Duodenal mucosa (tissue), 2 donors: Measurements from ENCODE around the gene TBKBP1.
A peak's percentile ranks its signal among the peaks of the same experiment; 100 is the strongest.

ENCODE experiments used
- H3K27ac ChIP-seq: one replicate; pipeline ENCODE4 v1.7.0; 2013; ENCODE audit warnings: low read depth, low read length
- H3K27me3 ChIP-seq, 2 donors: one replicate each; pipeline ENCODE4 v1.7.0; 2013; ENCODE audit warnings: low read length in 2 of 2, control low read depth in 1 of 2; ENCODE audit not compliant: insufficient read depth in 2 of 2, control insufficient read depth in 1 of 2
- H3K36me3 ChIP-seq, 2 donors: one replicate each; pipeline ENCODE4 v1.7.0; 2013; ENCODE audit warnings: low read length in 2 of 2, control low read depth in 1 of 2; ENCODE audit not compliant: insufficient read depth in 2 of 2, control insufficient read depth in 1 of 2
- H3K4me1 ChIP-seq, 2 donors: one replicate each; pipeline ENCODE4 v1.7.0; 2013; ENCODE audit warnings: low read length in 2 of 2, control low read depth in 1 of 2; ENCODE audit not compliant: insufficient read depth in 2 of 2, control insufficient read depth in 1 of 2
- H3K4me3 ChIP-seq, 2 donors: one replicate each; pipeline ENCODE4 v1.7.0; 2013; ENCODE audit warnings: low read length in 2 of 2, low read depth in 1 of 2
- H3K9ac ChIP-seq, 2 donors: one replicate each; pipeline ENCODE4 v1.7.0; 2013; ENCODE audit warnings: low read length in 2 of 2, low read depth in 1 of 2
- H3K9me3 ChIP-seq, 2 donors: one replicate each; pipeline ENCODE4 v1.7.0; 2013; ENCODE audit warnings: low read length in 2 of 2, control low read depth in 1 of 2; ENCODE audit not compliant: control insufficient read depth in 1 of 2

TBKBP1 gene

GRCh38 chr17:47690121-47690520, 3.8 kb upstream of the TBKBP1 start:
- Histone ChIP-seq H3K27ac (no peak overlapping the region), H3K36me3 (peaks cover 0 to 9% of the 10 kb centered on the region in 2 donors), H3K4me3 (no peak overlapping the region), H3K9ac (no peak overlapping the region), H3K9me3 (no peaks in the 10 kb centered on the region), H3K27me3 (no peaks in the 10 kb centered on the region), H3K4me1 (peaks cover 11 to 19% of the 10 kb centered on the region in 2 donors)

GRCh38 chr17:47692137-47692894, 1.6 kb upstream of the TBKBP1 start:
- Histone ChIP-seq H3K27me3 (no peaks in the 10 kb centered on the region), H3K9ac (no peak overlapping the region), H3K9me3 (no peaks in the 10 kb centered on the region), H3K36me3 (no peaks in the 10 kb centered on the region), H3K4me1 (peaks cover 11 to 20% of the 10 kb centered on the region in 2 donors), H3K4me3 (no peak overlapping the region), H3K27ac (no peak overlapping the region)

- H3K4me1 ChIP-seq: peaks cover 11 to 20% of the 10 kb centered on the region in 2 donors
- peak overlapping the region; percentile 50 to 62 for H3K4me3 ChIP-seq
- peak overlapping the region; percentile 18 to 25 for H3K9ac ChIP-seq
- no peak overlapping the region for H3K27ac ChIP-seq
- no peaks in the 10 kb centered on the region for H3K27me3 ChIP-seq
- H3K36me3 ChIP-seq: no peaks in the 10 kb centered on the region
- no peaks in the 10 kb centered on the region for H3K9me3 ChIP-seq
Measured at GRCh38 chr17:47692895-47693730, 848 bp upstream of the TBKBP1 start.

GRCh38 chr17:47694581-47695428, 844 bp downstream of the TBKBP1 start:
- Histone ChIP-seq H3K27ac (peak overlapping the region; percentile 20), H3K9ac (peak overlapping the region; percentile 4 to 39), H3K27me3 (no peaks in the 10 kb centered on the region), H3K4me3 (peak overlapping the region; percentile 62 to 74), H3K9me3 (no peaks in the 10 kb centered on the region), H3K36me3 (no peaks in the 10 kb centered on the region), H3K4me1 (peaks cover 11 to 20% of the 10 kb centered on the region in 2 donors)

- peaks cover 11 to 20% of the 10 kb centered on the region in 2 donors for H3K4me1 ChIP-seq
- no peaks in the 10 kb centered on the region for H3K36me3 ChIP-seq
- no peaks in the 10 kb centered on the region for H3K9me3 ChIP-seq
- peak overlapping the region; percentile 4 to 39 for H3K9ac ChIP-seq
- no peaks in the 10 kb centered on the region for H3K27me3 ChIP-seq
- peak overlapping the region; percentile 62 to 74 for H3K4me3 ChIP-seq
- H3K27ac ChIP-seq: peak overlapping the region; percentile 20
Measured at GRCh38 chr17:47695429-47696376, 1.7 kb downstream of the TBKBP1 start.

GRCh38 chr17:47696717-47697642, 3.0 kb downstream of the TBKBP1 start:
- Histone ChIP-seq H3K27ac (no peak overlapping the region), H3K9ac (no peak overlapping the region), H3K36me3 (no peaks in the 10 kb centered on the region), H3K27me3 (no peaks in the 10 kb centered on the region), H3K9me3 (no peaks in the 10 kb centered on the region), H3K4me3 (no peak overlapping the region), H3K4me1 (peaks cover 11 to 20% of the 10 kb centered on the region in 2 donors)

GRCh38 chr17:47697906-47698711, 4.1 kb downstream of the TBKBP1 start:
- no peaks in the 10 kb centered on the region for H3K36me3 ChIP-seq
- H3K4me1 ChIP-seq: peaks cover 5 to 11% of the 10 kb centered on the region in 2 donors

More at GRCh38 chr17:47697906-47698711, 4.1 kb downstream of the TBKBP1 start:
- Histone ChIP-seq H3K9ac (no peak overlapping the region), H3K27ac (no peak overlapping the region), H3K27me3 (no peaks in the 10 kb centered on the region), H3K4me3 (no peak overlapping the region), H3K9me3 (no peaks in the 10 kb centered on the region)
